RWPE1 (cell line): ENCODE measurements around the gene SETD7.
A peak's percentile ranks its signal among the peaks of the same experiment; 100 is the strongest.

Source experiments
- CTCF ChIA-PET: fragments of 350-600 bp; sonication (Branson Sonifier 250); formaldehyde crosslinking; extraction: SDS; loops from one replicate; lab custom pipeline; 2021; lab: Yijun Ruan, JAX
- POLR2A ChIA-PET: fragments of 400-600 bp; formaldehyde crosslinking; extraction: SDS; loops from one replicate; lab custom pipeline; 2020; ENCODE audit warnings: antibody characterized with exemption; ENCODE audit not compliant: low non-redundant PET; lab: Yijun Ruan, JAX
- DNase-seq: peaks from one replicate; pipeline ENCODE4 v3.0.0; 2012; ENCODE audit warnings: low spot score
- H3K27ac ChIP-seq: fragments of 450-650 bp; 2 replicates; pipeline ENCODE4 v1.5.1; 2017
- CTCF ChIP-seq: fragments of 450-650 bp; conservative IDR thresholded peaks from 2 replicates; pipeline ENCODE4 v1.5.1; 2017; ENCODE audit warnings: low read depth, mild to moderate bottlenecking

SETD7 gene

GRCh38 chr4:139581096-139581495, 25.1 kb upstream of the SETD7 start:
- POLR2A ChIA-PET = no interaction called here
- CTCF ChIA-PET = interaction anchor here (0.7 to 1.3 kb wide), 2 partner anchors 23 to 97 kb away, joined by 3 to 4 read pairs; no protein-coding TSS in a partner anchor

GRCh38 chr4:139576219-139576618, 20.2 kb upstream of the SETD7 start:
- TF ChIP-seq CTCF = no peak
- ChIA-PET CTCF (no interaction called here), POLR2A (no interaction called here)
- no peak overlapping the region for H3K27ac ChIP-seq
- DNase-seq = no peak

More at GRCh38 chr4:139581096-139581495, 25.1 kb upstream of the SETD7 start:
- no peak overlapping the region for H3K27ac ChIP-seq
- TF ChIP-seq CTCF = no peak
- no peak for DNase-seq

- ChIA-PET CTCF (no interaction called here), POLR2A (no interaction called here)
These were observed 19.1 kb upstream of the SETD7 start for GRCh38 chr4:139575072-139575471.

GRCh38 chr4:139574641-139575040, 18.6 kb upstream of the SETD7 start:
- ChIA-PET POLR2A (no interaction called here), CTCF (no interaction called here)
- no peak overlapping the region for H3K27ac ChIP-seq
- no peak for DNase-seq
- TF ChIP-seq CTCF = no peak

More at GRCh38 chr4:139575072-139575471, 19.1 kb upstream of the SETD7 start:
- no peak for TF ChIP-seq CTCF
- DNase-seq = no peak
- H3K27ac ChIP-seq = no peak overlapping the region

GRCh38 chr4:139568206-139568955, 12.4 kb upstream of the SETD7 start:
- ChIA-PET POLR2A (interaction anchor here (1.3 kb wide), 1 partner anchor 12 kb away, joined by 4 read pairs; the partner anchor contains the start of gene SETD7), CTCF (interaction anchor here (0.6 kb wide), 2 partner anchors 1325 to 1339 kb away, joined by 3 read pairs; no protein-coding TSS in a partner anchor)
- peak; percentile 86 for DNase-seq

More at GRCh38 chr4:139568206-139568955, 12.4 kb upstream of the SETD7 start:
- H3K27ac ChIP-seq = peak overlapping the region; percentile 46
- no peak for TF ChIP-seq CTCF
